ENCODE measurements around the gene PAM. TPM values are rescaled to one million over a fixed set of nuclear protein-coding genes. Genes with fewer than 3 reads are reported as not detected.

PAM gene
- total RNA-seq, 1 experiment from 2014 or later, result 257 TPM

DNA sequence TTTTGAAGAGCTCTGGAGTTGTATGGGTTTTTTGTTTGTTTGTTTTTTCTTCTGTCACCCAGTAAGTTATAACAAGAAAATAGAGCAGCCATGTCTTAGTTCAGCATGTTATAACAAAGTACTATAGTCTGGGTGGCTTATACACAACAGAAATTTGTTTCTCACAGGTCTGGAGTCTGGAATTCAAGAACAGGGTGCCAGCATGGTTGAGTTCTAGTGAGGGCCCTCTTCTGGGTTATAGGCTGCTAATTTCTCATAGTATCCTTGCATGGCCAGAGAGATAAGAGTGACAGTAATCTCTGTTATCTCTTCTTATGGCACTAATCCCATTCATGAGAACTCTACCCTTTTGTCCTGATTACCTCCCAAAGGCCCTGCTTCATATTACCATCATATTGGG lies 250.2 kb downstream of the PAM start (continued):
- TF ChIP-seq, protein P1, sequence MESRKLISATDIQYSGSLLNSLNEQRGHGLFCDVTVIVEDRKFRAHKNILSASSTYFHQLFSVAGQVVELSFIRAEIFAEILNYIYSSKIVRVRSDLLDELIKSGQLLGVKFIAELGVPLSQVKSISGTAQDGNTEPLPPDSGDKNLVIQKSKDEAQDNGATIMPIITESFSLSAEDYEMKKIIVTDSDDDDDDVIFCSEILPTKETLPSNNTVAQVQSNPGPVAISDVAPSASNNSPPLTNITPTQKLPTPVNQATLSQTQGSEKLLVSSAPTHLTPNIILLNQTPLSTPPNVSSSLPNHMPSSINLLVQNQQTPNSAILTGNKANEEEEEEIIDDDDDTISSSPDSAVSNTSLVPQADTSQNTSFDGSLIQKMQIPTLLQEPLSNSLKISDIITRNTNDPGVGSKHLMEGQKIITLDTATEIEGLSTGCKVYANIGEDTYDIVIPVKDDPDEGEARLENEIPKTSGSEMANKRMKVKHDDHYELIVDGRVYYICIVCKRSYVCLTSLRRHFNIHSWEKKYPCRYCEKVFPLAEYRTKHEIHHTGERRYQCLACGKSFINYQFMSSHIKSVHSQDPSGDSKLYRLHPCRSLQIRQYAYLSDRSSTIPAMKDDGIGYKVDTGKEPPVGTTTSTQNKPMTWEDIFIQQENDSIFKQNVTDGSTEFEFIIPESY (IDR thresholded peaks at IDR 0.05; ENCODE audit: extremely low read depth, insufficient replicate concordance, low read length), result no peak

DNA sequence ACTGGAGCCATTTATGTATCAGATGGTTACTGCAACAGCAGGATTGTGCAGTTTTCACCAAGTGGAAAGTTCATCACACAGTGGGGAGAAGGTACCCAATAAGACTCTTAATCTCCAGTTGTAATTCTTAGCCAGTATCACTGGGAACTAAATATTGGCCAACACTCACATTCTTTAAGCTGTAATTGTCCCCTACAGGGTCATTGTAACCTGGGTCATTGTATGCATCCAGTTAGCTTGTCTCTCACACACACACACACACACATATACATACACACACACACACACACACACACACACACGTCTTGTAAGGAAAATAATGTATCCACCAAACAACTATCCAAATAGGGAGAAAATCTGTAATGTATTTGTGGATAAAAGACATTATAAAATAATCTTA lies 251.8 kb downstream of the PAM start:
- Histone ChIP-seq H3K4me2 (ENCODE audit: low read length) (no peak overlapping the region), H3K4me3 (replicated peaks in 1 of 2; ENCODE audit: low read depth in 1 of 2, low read length in 2 of 2) (no peak overlapping the region), H3K4me1 (ENCODE audit: control insufficient read depth in 1 of 2, insufficient read depth in 2 of 2, low read length in 2 of 2) (no peaks in the 10 kb centered on the region), H3K9me2 (ENCODE audit: insufficient read depth) (no peaks in the 10 kb centered on the region; the same call in 1 of the 2 replicates), H3K79me2 (ENCODE audit: insufficient read depth, low read length) (no peaks in the 10 kb centered on the region), H2AFZ (ENCODE audit: low read depth, low read length, poor library complexity, severe bottlenecking) (no peak overlapping the region), H4K20me1 (ENCODE audit: insufficient read depth) (no peaks in the 10 kb centered on the region), H3K27me3 (ENCODE audit: insufficient read depth, low read length) (no peaks in the 10 kb centered on the region), H3K9ac (ENCODE audit: low read length) (no peak overlapping the region), H3K9me3 (ENCODE audit: control insufficient read depth in 1 of 2, insufficient read depth in 1 of 2, low read depth in 1 of 2, low read length in 2 of 2) (no peaks in the 10 kb centered on the region), H3K36me3 (ENCODE audit: control insufficient read depth in 1 of 2, insufficient read depth in 2 of 2, low read length in 2 of 2) (peaks cover 9 to 14% of the 10 kb centered on the region in 2 experiments; a peak in 3 of 4 replicates), H3K27ac (ENCODE audit: low read depth, low read length) (no peak overlapping the region)
- TF ChIP-seq EGR1 (IDR thresholded peaks at IDR 0.05; ENCODE audit: low read depth) (no peak), YY1 (IDR thresholded peaks at IDR 0.05; ENCODE audit: extremely low read depth, insufficient replicate concordance, low read depth, low read length) (no peak), POLR2AphosphoS5 (IDR thresholded peaks at IDR 0.05; ENCODE audit: low read depth, low read length) (no peak), ZFX (IDR thresholded peaks at IDR 0.05) (no peak), SP1 (IDR thresholded peaks at IDR 0.05; ENCODE audit: low read depth) (no peak), EZH2phosphoT487 (IDR thresholded peaks at IDR 0.05; ENCODE audit: borderline replicate concordance) (no peak), ELF1 (IDR thresholded peaks at IDR 0.05; ENCODE audit: borderline replicate concordance, low read depth) (no peak)
- TF ChIP-seq, protein P2, sequence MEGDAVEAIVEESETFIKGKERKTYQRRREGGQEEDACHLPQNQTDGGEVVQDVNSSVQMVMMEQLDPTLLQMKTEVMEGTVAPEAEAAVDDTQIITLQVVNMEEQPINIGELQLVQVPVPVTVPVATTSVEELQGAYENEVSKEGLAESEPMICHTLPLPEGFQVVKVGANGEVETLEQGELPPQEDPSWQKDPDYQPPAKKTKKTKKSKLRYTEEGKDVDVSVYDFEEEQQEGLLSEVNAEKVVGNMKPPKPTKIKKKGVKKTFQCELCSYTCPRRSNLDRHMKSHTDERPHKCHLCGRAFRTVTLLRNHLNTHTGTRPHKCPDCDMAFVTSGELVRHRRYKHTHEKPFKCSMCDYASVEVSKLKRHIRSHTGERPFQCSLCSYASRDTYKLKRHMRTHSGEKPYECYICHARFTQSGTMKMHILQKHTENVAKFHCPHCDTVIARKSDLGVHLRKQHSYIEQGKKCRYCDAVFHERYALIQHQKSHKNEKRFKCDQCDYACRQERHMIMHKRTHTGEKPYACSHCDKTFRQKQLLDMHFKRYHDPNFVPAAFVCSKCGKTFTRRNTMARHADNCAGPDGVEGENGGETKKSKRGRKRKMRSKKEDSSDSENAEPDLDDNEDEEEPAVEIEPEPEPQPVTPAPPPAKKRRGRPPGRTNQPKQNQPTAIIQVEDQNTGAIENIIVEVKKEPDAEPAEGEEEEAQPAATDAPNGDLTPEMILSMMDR (IDR thresholded peaks at IDR 0.05 in 2 of 3, conservative IDR thresholded peaks at IDR 0.05 in 1 of 3; ENCODE audit: borderline replicate concordance in 1 of 3, insufficient read depth in 1 of 3, low read depth in 2 of 3, low read length in 2 of 3), result no peak
- intact Hi-C loops (cut with micrococcal nuclease), result no loop called here
- ChIA-PET RAD21 (ENCODE audit: low non-redundant PET in 1 of 2, low total read pairs in 2 of 2, uncharacterized antibody in 2 of 2, unreplicated experiment in 2 of 2) (no interaction called here), CTCF (no interaction called here), POLR2A (no interaction called here)
- BruUV-seq (replicated peaks), result no TSS peak
- DNase-seq (ENCODE audit: low read depth, low spot score) (no peak), ATAC-seq (no peak)
